ENCODE results near the gene LMBRD2.

LMBRD2 gene

DNA sequence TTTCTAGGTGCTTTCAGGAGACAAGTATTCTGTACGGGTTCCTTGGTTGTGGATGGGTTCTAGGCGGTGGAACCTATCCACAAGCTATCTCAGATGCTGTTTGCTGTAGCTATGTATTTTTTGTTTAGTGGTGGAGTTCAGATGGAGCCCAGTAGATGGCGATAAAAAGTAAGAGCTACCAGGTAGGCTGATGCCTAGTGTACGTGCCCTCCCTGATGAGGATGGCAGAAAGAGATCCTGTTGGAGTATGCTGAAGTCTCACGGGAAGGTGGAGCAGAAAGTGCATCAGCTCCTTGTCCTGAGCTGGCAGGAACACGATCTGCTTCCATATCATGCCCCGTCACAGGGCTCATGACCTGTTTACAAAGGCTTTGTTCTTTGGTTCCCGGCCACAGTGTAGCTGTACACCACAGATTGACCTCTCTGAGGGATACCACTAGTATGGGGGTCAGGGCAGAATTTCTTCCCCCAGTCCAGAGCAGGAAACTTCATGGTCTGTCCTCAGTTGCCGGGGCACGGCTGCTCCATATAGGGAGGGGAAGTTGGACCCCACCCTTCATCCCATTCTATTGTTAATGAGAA, 72.4 kb downstream of the LMBRD2 start:
- Histone ChIP-seq H3K9me3 (no peaks in the 10 kb centered on the region), H3K36me3 (no peaks in the 10 kb centered on the region), H3K27me3 (peaks cover 0 to 3% of the 10 kb centered on the region in 2 donors), H3K4me3 (no peak overlapping the region), H3K4me1 (no peaks in the 10 kb centered on the region), H3K27ac (no peak overlapping the region)
- intact Hi-C loops (cut with DNase I; ENCODE audit: low total_unique reads): no loop called here
- TF ChIP-seq, protein P1, sequence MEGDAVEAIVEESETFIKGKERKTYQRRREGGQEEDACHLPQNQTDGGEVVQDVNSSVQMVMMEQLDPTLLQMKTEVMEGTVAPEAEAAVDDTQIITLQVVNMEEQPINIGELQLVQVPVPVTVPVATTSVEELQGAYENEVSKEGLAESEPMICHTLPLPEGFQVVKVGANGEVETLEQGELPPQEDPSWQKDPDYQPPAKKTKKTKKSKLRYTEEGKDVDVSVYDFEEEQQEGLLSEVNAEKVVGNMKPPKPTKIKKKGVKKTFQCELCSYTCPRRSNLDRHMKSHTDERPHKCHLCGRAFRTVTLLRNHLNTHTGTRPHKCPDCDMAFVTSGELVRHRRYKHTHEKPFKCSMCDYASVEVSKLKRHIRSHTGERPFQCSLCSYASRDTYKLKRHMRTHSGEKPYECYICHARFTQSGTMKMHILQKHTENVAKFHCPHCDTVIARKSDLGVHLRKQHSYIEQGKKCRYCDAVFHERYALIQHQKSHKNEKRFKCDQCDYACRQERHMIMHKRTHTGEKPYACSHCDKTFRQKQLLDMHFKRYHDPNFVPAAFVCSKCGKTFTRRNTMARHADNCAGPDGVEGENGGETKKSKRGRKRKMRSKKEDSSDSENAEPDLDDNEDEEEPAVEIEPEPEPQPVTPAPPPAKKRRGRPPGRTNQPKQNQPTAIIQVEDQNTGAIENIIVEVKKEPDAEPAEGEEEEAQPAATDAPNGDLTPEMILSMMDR (IDR thresholded peaks at IDR 0.05): peak in 1 of 2 experiments; percentile 27
- no peak for DNase-seq

DNA sequence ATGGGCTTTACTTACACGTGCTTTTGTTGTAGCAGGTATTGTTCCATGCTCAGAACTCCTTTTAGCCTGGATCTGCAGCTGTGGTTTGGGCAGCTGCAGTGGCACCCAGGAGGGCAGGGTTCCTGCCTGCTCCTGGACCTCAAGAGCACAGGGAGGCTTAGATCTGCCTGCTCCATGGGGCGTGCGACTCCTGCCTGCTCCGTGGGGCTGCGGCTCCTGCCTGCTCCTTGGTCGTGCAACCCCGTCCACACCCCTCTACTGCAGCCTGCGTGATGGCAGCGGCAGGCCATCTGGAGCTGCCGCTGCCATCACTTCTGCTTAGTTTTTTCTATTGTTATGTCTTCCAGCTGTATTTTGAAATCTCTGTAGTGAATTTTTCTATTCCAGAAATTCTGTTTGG, 73.3 kb downstream of the LMBRD2 start:
- Histone ChIP-seq H3K9me3 (no peaks in the 10 kb centered on the region), H3K4me3 (no peak overlapping the region), H3K4me1 (no peaks in the 10 kb centered on the region), H3K27ac (no peak overlapping the region), H3K36me3 (no peaks in the 10 kb centered on the region), H3K27me3 (peaks cover 0 to 3% of the 10 kb centered on the region in 2 donors)
- TF ChIP-seq, protein P1 (IDR thresholded peaks at IDR 0.05): no peak
- DNase-seq: no peak
- intact Hi-C loops (cut with DNase I; ENCODE audit: low total_unique reads): no loop called here

DNA sequence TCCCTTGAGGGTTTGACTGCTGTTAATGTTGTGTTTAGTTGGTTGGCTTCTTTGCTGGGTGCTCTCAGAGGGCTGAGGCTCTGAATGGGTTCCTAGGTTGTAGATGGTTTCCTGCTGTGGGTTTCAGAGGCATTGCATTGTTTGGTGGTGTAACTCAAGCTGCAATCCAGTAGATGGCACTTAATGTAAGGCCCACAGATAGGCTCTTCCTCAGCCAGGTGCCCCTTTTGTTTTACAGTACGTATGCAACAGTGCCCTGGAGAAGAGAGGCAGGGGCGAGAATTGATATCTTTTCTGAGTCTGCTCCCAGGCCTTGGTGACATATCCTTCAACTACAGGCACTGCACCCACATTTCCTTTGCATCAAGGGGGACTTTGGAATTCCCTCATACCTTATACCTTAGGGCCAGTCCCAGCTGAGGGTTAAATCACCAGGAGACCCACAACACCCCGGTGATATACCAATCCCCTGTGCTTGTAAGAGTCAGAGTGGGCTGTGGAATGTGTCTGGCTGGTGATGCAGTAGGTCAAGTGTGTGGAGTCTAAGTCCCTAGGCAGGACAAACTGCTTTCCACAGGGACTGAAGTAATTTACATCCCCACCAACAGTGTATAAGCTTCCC, 78.0 kb downstream of the LMBRD2 start:
- Histone ChIP-seq H3K27me3 (no peaks in the 10 kb centered on the region), H3K4me1 (no peaks in the 10 kb centered on the region), H3K27ac (no peak overlapping the region), H3K9me3 (no peaks in the 10 kb centered on the region), H3K4me3 (no peak overlapping the region), H3K36me3 (no peaks in the 10 kb centered on the region)
- intact Hi-C loops (cut with DNase I; ENCODE audit: low total_unique reads): no loop called here
- no peak for DNase-seq
- TF ChIP-seq, protein P1 (IDR thresholded peaks at IDR 0.05): no peak

DNA sequence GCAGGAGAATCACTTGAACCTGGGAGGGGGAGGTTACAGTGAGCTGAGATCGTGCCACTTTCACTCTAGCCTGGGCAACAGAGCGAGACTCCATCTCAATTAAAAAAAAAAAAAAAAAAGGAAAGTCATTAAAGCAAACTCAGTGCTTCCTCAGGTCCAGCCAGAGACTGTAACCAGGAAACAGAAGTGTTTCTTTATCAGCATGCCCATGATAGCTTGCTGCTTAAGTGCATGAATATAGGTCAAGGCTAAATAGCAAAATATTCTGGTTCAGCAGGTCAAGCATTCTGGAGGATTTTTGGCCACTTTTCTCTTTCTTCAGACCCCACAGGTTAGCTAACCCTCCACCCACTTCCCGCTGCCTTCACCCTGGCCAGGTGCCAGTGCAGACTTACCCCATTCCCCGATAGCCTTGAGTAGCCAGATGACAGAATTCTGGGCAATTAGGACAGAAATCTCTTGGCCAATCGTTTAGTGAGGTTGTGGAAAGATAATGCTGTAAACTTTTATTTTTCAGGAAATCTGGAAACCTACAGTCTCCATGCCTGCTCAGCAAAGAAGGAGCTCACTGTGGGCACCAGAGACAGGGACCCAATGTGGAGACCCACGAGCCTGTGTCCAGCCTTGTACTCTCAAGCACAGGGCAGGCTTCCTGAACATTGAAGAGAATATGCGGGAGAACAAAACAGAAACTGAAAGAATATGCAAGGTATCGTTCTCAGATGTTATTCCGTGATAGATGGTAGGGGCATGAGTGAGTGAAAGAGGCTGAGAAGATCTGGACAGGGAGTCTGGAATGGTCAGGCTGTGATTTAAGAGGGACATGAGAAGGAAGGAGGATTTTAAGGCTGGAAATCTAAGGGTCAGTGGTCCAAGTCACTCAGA, 80.8 kb downstream of the LMBRD2 start:
- Histone ChIP-seq H3K36me3 (no peaks in the 10 kb centered on the region), H3K27me3 (peaks cover 0 to 9% of the 10 kb centered on the region in 2 donors), H3K4me1 (peaks cover 0 to 3% (median 0%) of the 10 kb centered on the region in 4 donors), H3K4me3 (no peak overlapping the region), H3K9me3 (no peaks in the 10 kb centered on the region), H3K27ac (no peak overlapping the region)
- TF ChIP-seq, protein P1 (IDR thresholded peaks at IDR 0.05): no peak
- DNase-seq: no peak
- intact Hi-C loops (cut with DNase I; ENCODE audit: low total_unique reads): no loop called here

DNA sequence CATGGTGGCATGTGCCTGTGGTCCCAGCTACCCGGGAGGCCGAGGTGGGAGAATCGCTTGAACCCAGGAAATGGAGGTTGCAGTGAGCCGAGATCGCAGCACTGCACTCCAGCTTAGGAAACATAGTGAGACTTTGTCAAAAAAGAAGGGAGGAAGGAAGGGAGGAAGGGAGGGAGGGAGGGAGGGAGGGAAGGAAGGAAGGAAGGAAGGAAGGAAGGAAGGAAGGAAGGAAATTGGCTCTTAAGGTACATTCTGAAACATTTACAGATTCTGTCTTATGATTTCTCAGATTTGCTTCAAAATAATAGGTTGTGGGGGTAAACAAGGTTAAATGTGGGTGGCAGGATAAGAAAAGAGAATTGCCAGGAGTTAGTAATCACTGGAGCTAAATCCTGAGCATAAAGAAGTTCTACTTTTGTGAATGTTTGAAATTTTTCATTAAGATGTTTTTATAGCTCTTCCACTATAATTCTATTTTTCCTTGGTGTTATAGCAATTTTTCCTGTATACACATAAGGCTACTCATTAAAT, 82.9 kb downstream of the LMBRD2 start:
- Histone ChIP-seq H3K27me3 (peaks cover 0 to 13% of the 10 kb centered on the region in 2 donors), H3K36me3 (no peaks in the 10 kb centered on the region), H3K4me3 (no peak overlapping the region), H3K27ac (no peak overlapping the region), H3K9me3 (no peaks in the 10 kb centered on the region), H3K4me1 (peaks cover 0 to 3% (median 0%) of the 10 kb centered on the region in 4 donors)
- no peak for DNase-seq
- TF ChIP-seq, protein P1 (IDR thresholded peaks at IDR 0.05): no peak
- intact Hi-C loops (cut with DNase I; ENCODE audit: low total_unique reads): no loop called here
